GM19467 (cell line): Measurements from ENCODE around the gene TMEM134.
"Not testable (repeated sequence)": the region's sequence is repeated elsewhere in the genome, so short reads cannot be mapped to it uniquely, and the experiment has no call there.

Experiments
- ATAC-seq: cut with Tn5 transposase; IDR thresholded peaks from one replicate; pipeline ENCODE4 v1.9.1; 2021; ENCODE audit warnings: mild to moderate bottlenecking, moderate library complexity; ENCODE audit not compliant: unreplicated experiment

Gene TMEM134

DNA sequence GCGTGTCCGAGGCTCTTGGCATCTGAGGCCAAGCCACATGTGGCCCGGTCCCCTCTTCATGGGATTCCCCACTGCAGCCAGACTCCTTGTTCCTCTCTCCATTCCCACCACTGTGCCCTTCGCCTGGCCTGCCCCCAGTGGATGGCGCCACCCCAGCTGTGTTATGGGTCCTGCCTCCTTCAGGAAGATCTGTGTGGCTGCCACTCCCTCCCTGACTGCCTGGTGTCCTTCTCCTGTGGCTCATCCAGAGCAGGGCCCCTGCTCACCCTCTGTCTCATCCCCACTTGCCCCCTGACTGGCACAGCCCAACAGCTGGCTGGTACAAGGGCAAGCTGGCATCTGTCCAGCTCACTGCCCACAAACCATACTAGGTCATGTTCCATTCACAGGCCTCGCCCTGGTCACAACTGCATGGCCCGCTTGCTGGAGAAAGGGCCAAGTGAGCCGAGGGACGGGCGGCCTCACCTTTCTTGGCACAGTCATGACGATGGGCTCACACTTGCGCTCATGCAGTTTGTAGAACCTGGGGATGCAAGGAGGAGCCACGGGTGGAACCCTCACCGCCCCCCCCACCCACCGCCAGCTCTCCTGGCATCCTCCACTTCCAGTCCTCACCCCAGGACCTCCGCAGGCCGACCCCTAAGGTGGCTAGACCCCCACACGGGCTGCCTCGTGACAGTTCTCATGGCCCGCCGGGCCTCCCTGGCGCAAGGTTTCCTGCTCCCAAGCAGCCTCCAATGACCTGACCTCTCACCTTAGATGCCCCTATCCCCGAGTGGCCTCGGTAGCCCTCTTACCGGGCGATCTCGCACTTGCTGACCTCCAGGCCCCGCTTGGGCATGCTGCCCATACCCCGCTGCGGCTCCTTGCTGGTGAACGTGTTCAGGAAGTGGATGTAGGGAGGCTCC is 29.5 kb downstream of the TMEM134 start:
- no peak for ATAC-seq

- no peak for ATAC-seq
These were observed 30.7 kb downstream of the TMEM134 start for GRCh38 chr11:67438158-67438902.

GRCh38 chr11:67437809-67438157 is 31.3 kb downstream of the TMEM134 start:
- ATAC-seq: no peak

DNA sequence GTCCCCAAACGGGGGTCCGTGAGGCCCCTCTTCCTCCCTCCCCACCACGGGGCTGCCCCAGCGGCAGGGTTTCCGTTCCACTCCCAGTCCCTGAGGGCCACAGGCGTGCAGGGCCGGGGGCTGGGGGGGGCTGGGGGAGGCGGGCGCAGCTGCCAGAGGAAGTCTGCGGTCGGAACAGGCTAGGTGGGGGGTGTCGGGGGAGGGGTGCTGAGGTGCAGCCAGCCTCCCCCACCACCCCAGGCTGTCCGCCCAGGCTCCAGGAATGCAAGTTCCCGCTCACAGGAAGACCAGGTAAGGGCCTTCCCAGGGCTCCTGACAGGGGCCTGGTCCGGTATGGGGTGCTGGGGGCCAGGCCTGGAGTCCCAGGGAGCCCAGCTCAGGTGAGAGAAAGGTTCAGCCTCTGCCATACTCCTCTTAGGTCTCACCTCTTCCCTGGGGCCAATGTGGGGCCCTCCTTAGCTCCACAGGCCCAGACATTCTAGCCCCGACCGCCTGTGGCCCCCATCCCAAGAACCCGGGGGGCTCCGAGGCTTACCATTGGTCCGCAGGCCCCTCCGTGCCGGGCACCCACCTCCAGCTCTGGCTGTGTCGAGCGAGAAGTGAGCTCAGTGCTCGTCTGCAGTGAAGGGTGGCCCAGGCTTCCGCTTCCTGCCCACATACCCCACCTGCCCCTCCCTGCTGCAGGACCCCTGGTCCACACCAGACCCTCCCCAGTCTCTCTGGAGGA is 31.8 kb downstream of the TMEM134 start, which contains the start of gene PTPRCAP:
Gene PTPRCAP, minus strand, starts transcription at position 601 of the 727 bp plus-strand sequence. Its CDS starts 63 bp downstream, at position 538.
- ATAC-seq: no peak

GRCh38 chr11:67436459-67437081 is 32.5 kb downstream of the TMEM134 start:
- ATAC-seq: no peak

- no peak for ATAC-seq
These were observed 33.2 kb downstream of the TMEM134 start for GRCh38 chr11:67435727-67436458.

GRCh38 chr11:67435031-67435726 is 33.9 kb downstream of the TMEM134 start:
- ATAC-seq: no peak

DNA sequence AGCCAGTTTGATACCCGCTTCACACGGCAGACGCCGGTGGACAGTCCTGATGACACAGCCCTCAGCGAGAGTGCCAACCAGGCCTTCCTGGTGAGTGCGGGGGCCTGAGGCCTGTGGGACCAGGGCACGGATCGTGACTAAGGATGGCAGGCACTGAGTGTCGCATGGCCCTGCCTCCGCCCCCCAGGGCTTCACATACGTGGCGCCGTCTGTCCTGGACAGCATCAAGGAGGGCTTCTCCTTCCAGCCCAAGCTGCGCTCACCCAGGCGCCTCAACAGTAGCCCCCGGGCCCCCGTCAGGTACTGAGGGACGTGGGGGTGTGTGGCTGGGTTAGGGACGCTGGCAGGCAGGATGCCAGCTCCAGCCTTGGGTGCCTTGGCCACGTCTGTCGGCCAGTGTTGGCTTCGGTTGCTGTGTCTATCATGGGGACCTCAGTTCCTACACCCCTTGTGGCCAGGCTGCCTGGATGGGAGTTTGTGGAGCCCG is 34.6 kb downstream of the TMEM134 start:
- no peak for ATAC-seq

GRCh38 chr11:67433536-67434394 is 35.3 kb downstream of the TMEM134 start:
- no peak for ATAC-seq

GRCh38 chr11:67432655-67433349 is 36.2 kb downstream of the TMEM134 start:
- ATAC-seq: no peak

GRCh38 chr11:67431346-67432249 is 37.5 kb downstream of the TMEM134 start:
- ATAC-seq: no peak

- no peak for ATAC-seq
These were observed 39.3 kb downstream of the TMEM134 start for GRCh38 chr11:67429722-67430121.

DNA sequence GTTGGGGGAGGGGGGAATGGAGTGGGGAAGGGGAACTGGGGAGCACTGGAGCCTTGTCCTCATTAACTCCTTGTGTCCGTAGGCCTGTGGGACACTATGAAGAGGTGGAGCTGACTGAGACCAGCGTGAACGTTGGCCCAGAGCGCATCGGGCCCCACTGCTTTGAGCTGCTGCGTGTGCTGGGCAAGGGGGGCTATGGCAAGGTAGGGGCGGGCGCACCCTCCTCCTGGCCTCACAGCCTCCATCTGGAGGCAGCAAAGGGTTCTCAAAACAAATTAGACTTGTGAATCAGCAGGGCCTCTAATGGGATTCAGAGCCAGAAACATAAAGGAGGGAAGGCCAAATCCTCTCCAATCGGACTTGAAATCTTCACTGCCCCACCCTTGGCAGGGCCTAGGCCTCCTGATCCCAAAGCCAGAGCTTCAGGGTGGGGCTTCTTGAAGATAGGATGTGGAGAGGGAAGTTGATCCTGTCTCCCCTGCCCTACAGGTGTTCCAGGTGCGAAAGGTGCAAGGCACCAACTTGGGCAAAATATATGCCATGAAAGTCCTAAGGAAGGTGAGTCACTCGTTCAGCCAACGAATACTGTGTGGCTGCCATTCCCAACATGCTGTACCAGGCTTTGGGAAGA is 39.9 kb downstream of the TMEM134 start:
- ATAC-seq: no peak

- peak; percentile 81 for ATAC-seq
These were observed 40.7 kb downstream of the TMEM134 start, which contains the start of gene RPS6KB2 for GRCh38 chr11:67428052-67429001. Gene RPS6KB2, plus strand, starts transcription at chr11:67428494. Its CDS starts 52 bp downstream, at chr11:67428546.

DNA sequence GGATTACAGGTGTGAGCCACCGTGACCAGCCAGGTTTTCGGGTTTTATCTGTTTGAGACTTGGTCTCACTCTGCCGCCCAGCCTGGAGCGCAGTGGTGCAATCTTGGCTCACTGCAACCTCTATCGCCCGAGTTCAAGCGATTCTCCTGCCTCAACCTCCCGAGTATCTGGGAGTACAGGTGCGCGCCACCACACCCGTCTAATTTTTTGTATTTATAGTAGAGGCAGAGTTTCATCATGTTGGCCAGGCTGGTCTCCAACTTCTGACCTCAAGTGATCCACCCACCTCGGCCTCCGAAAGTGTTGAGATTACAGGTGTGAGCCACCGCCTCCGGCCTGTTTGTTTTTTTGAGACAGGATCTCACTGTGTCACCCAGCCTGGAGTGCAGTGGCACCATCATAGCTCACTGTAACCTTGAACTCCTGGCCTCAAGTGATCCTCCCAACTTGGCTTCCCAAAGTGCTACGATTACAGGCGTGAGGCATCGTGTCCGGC is 41.6 kb downstream of the TMEM134 start:
- ATAC-seq: not testable (repeated sequence)
